Germinal center (tissue), 1 donor: ENCODE results near the gene CGN.

Experiments
- DNase-seq: peaks from one replicate; pipeline ENCODE4 v3.0.0; 2012; ENCODE audit warnings: mixed read lengths, low spot score

The CGN gene

GRCh38 chr1:151499930-151500329, 11.3 kb upstream of the CGN start:
- DNase-seq = no peak

- no peak for DNase-seq
Observed at GRCh38 chr1:151501474-151501873, 9.7 kb upstream of the CGN start.

- DNase-seq = no peak
Observed at GRCh38 chr1:151502035-151502700, 9.0 kb upstream of the CGN start.

GRCh38 chr1:151502859-151503780, 8.1 kb upstream of the CGN start:
- DNase-seq = no peak

GRCh38 chr1:151504252-151504651, 6.9 kb upstream of the CGN start:
- no peak for DNase-seq

GRCh38 chr1:151504759-151505158, 6.4 kb upstream of the CGN start:
- no peak for DNase-seq

GRCh38 chr1:151508833-151509232, 2.4 kb upstream of the CGN start:
- DNase-seq = no peak

GRCh38 chr1:151509350-151510019, 1.7 kb upstream of the CGN start:
- no peak for DNase-seq

- no peak for DNase-seq
Observed at GRCh38 chr1:151510020-151510405, 1.2 kb upstream of the CGN start.

GRCh38 chr1:151510614-151510956, 602 bp upstream of the CGN start:
- DNase-seq = no peak

GRCh38 chr1:151511636-151512215, 539 bp downstream of the CGN start:
- peak; percentile 24 for DNase-seq

GRCh38 chr1:151512326-151512725, 1.1 kb downstream of the CGN start:
- DNase-seq = no peak

- no peak for DNase-seq
Observed at GRCh38 chr1:151512801-151513625, 1.8 kb downstream of the CGN start.

GRCh38 chr1:151513626-151514121, 2.5 kb downstream of the CGN start:
- DNase-seq = no peak

GRCh38 chr1:151514366-151514765, 3.2 kb downstream of the CGN start:
- DNase-seq = no peak

GRCh38 chr1:151515265-151515664, 4.1 kb downstream of the CGN start:
- DNase-seq = no peak

GRCh38 chr1:151516031-151516511, 4.9 kb downstream of the CGN start:
- no peak for DNase-seq

- DNase-seq = no peak
Observed at GRCh38 chr1:151518431-151518830, 7.2 kb downstream of the CGN start.

GRCh38 chr1:151518936-151519335, 7.7 kb downstream of the CGN start:
- no peak for DNase-seq

- no peak for DNase-seq
Observed at GRCh38 chr1:151519667-151520066, 8.5 kb downstream of the CGN start.

GRCh38 chr1:151520359-151520758, 9.2 kb downstream of the CGN start:
- no peak for DNase-seq
